Stimulated activated CD4-positive, alpha-beta T cell treated with anti-CD3 and anti-CD28 coated beads, Interleukin-15, amount 100 ng/mL, for 1 hour (primary cell): Measurements from ENCODE around the gene ZFAND3.

Experiments
- DNase-seq, 2 donors: peaks; one replicate each; pipeline ENCODE4 v3.0.0-alpha.2; 2020; ENCODE audit warnings: low read depth in 1 of 2, low spot score in 1 of 2

Gene ZFAND3

DNA sequence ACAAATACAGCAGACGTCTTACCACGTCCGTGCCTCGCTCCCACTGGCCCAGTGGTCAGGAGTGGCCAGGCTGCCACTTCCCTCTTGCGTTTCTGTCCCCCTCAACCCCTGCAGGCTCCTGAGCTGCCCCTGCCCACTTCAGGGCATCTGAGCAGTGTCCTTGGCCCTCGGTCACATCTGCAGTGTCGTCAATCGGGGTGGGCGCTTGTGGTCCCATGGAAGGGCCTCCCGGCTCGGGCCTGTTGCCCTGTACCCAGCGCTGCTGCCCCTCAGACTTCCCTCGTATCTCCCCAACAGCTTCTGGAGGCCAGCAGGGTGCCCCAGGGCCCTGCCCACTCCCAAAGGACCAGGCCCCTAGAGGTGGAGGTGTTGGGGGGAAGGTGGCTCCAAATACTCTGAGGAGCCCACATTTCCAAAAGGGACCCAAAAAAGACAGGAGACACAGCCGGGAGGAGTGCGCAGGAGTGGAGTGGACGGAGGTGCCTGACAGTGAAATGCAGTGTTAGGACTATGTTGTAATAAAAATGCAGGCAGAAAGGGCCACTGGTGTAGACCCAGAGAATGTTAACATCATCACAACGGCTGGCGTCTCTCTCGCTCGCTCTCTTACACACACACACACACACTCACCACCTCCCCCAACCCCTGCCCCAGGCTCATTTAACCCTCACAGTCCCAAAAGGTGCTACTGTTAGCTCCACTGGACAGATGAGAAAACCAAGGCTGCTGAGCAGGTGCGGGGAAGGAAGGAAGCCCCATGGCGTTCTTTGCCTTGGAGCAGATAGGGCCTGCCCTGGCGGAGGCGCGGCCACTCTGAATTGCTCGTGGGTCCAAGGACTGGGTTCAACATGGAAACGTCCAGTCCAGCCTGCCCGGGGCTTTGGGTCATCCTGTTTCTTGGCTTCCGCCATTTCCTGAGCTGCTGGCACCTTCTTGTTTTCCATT is 343.9 kb downstream of the ZFAND3 start:
- DNase-seq, result no peak

DNA sequence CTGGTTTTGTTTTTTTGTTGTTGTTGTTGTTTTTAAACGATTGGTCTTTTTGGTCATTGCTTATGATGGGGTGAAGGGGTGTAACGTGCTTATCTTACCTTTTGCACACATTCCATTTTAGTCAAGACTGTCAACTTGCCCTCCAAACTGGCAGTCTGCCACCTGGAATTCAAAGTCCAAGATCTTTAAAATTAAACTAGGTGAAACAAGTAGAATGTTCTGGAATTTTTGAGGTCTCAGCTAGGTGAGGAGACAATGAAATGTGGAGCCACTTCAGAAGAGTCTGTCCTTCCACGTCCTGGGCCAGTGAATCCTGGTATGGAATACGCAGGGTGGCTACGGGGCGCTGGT is 344.6 kb downstream of the ZFAND3 start:
- no peak for DNase-seq

GRCh38 chr6:38164671-38165108 is 345.2 kb downstream of the ZFAND3 start:
- DNase-seq, result no peak

- no peak for DNase-seq
Observed at GRCh38 chr6:38166411-38167240, 347.1 kb downstream of the ZFAND3 start.

DNA sequence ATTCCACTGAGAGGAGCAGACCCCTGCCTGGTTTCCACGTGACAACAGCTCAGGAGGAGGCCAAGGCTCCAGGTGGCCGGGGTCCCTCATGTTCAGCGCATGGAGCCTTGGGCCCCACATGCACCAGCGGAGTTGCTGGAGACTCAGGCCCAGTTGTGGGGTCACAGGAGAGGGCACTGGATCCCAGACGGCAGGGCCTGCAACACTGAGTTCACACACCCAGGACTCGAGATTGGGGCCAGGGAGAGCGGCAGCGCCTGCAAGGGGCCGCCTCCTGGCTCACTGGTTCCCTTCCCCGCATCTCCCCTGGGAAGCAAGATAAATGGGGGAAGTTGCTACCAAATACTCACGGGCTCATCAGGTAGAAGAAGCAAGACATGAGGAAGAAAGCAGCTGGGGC is 348.1 kb downstream of the ZFAND3 start:
- no peak for DNase-seq

GRCh38 chr6:38168126-38168525 is 348.6 kb downstream of the ZFAND3 start:
- DNase-seq, result no peak

DNA sequence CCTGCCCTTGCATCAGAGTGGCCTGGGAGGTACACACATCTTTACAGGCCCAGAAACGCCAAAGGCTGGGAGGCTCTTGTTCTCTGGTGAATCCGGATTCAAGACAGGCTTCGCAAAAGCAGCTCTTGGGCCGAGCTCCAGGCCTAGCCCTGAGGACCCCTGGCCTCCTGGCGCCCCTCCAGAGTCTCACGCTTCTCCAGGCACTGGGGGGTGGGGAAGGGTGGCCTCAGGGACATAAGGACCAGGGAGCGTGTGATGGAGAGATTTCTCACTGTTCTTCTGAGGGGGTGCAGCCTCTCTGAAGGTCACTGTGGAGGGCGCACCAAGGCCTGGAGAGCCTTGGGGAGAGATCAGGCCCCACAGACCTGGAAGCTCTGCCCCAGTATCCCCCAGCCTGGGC is 349.2 kb downstream of the ZFAND3 start:
- DNase-seq, result no peak

DNA sequence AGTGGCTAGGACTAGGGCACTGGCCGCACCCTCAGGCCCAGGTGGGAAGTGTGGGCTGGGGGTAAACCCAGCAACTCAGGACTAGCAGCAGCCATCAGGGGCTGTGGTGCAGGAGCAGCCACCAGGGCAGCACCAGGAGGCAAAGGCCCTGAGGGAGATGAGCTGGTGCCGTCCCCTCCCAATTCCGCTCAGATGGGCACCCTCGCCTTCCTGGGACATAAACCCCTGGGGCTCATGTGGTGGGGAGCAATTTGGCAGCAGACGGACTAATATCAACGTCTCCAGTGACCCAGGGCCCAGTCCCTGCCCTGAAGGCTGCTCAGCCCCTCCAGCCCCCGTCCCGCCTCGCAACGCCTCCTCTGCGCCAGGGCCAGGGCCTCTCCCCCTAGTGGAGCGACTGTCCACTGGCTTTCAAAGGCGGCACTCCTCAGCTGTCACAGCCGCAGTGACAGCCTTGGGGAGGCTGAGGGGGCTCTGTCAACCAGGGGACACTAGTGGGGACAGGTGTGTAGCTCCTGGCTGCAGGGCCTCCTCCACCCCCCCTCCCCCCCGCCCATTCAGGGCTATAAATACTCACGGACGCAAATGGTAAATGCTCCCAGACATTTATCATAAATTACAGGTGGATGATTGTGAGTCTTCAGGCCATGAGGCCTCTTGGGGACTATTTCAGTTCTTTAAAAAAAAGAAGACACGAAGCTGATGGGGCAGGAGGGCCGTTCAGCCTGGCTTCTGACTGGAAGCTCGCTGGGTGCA is 349.9 kb downstream of the ZFAND3 start:
- no peak for DNase-seq

DNA sequence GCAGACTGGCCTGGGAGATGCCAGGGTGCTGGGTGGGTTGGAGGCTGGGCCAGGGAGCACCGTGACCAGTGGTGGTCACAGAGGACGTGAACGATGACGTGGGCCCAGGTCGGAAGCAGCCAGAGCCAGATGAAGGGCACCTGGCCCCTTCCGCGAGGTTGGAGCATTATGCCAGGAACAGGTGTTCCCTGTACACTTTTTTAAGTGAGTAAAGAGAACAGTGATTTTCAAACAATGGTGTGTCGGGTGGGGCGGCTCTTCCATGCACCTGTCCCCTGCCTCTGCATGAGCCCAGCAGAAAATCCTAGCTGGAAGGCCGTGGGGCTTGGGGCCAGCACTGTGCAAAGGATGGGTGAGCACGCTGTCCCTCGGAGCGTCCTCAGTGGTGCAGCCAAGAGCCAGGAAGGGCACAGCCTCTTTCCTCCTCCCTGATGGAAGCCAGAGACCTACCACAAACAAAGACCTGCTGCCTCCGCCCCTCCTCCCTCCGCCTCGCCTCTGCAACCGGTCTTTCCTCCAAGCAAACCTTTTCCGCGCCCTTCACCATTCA is 350.5 kb downstream of the ZFAND3 start:
- DNase-seq, result no peak

GRCh38 chr6:38170666-38171355 is 351.3 kb downstream of the ZFAND3 start:
- no peak for DNase-seq

DNA sequence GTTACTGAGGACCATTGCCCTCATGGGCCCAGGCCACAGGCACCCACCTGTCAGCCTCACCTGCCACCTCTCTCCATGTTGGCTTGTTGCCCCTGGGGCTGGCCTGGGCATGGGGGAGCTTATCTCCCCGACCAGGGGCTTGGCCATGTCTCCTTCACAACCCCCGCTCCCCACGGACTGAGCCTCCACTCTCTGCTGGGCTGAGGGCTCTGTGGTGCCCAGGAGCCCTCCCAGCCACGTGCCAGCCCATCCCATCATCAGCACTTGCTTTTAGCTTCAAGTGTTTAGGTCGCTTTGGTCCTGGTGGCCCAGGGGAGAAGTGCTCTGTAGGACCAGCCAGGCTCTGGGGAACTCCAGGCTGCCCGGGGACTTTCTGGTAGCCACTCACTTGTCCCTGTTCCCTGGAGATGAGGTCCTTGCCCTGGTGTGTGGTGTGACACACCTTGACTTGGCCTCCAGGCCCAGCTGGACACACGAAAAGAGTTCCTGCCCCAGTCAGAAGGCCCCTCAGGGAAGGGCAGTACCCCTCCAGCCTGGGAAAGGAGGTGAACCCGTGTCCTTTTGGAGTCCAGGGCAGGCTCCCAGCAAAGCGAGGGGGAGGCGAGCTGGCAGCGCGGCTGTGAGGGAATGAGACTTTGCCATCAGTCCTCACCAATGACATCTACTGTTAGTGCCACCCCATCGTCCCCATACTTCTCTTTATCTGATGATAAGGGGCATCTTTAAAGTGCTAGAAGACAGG is 352.6 kb downstream of the ZFAND3 start:
- no peak for DNase-seq

- no peak for DNase-seq
Observed at GRCh38 chr6:38172739-38173410, 353.3 kb downstream of the ZFAND3 start.

GRCh38 chr6:38173909-38174308 is 354.4 kb downstream of the ZFAND3 start:
- no peak for DNase-seq

GRCh38 chr6:38174315-38174714 is 354.8 kb downstream of the ZFAND3 start:
- no peak for DNase-seq

DNA sequence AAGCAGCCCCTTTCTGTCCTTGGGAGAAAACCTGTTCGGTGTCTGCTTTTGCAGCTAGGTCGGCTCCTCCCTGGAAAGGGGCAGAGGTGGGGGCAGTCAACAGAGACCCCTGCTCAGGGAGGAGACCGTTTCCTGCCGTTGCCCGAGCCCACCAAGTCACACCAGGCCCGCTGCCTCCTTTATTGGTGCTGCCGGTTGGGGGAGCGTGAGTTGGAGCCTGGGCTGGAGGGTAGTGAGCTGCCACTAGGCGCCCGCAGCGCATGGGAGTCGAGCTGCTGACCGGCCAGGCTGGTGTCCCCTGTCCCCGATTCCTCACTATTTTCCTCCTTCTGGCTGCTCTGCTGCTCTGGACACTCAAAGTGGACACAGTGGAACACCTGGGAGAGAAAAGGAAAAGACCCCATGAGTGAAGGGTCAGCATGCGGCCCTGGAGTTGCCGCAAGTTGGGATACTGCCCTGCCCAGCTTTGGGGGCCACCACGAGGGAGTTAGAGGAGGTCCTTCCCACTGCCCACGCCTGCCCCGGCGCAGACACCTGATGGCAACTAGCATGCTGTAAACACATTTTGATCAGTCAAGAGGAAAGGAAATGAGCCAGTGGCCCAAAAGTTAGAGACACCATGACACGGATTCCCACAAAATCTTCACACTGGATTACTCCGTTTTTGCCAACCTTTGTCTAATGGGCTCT is 355.4 kb downstream of the ZFAND3 start:
- no peak for DNase-seq

DNA sequence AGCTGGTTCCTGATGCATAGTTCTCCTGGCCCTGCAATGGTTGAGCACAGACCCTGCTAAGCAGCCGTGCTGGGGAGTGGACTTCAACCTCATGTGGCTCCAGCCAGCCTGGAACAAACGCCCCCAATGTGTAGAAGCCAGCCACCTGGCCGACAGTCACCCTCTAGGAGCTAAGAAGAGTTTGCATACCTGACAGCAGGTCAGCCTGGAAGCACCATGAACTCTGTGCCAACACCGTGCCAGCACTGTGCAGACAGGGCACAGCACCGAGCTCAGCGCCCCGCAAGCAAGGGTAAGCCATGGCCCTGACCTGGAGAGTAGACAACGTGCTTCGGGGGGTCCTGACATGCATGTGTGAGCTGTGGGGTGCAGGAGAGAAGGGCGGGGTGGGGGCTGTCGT is 356.3 kb downstream of the ZFAND3 start:
- DNase-seq, result no peak

DNA sequence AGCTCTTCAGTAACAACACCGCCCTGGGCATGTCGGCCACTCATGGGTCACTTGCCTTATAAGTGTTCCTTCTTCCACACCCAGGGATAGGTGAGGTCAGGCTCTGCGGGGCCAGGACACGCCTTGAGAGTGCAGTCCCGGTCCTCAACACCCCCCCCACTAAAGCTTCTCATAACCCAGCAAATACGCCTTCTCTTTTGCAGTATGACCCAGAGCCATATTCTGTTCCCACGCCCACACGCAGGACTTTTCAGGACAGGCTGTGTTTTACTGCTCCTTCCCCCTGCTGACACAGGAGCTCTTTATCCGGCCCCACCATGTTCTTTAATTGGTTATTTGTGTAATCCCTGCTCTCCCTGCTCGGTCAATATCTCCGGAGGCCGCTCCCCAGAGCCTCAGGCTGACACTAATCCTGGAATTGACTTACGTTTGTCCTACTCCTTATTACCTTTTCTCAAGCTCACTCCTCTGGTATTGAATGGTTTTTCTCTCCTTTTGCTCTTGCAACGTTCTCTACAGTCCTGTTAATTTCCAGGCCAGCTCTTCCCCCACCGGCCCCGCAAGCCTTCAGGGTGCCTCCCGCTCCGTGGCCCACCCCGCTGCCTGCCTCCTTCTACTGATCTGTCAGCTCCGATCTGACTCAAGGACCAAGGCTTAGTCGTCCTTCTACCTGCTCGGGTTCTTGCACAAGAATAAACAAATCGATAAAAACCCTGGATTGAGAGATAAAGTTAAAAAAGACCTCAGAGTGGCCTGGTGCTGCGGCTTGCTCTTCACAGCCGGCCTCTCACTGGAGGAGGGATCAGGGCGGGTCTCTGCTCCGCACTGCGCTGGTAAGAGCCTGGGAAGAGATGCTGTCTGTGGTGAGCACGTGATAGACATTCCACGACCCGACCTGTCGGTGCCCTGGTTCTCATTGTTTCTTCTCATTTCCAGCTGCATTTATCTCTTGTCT is 357.5 kb downstream of the ZFAND3 start:
- no peak for DNase-seq
